ENCODE results near the gene EXOC3L4.

GRCh38 chr14:103132381-103133209, 38.1 kb downstream of the EXOC3L4 start:
- TF ChIP-seq, protein P1, sequence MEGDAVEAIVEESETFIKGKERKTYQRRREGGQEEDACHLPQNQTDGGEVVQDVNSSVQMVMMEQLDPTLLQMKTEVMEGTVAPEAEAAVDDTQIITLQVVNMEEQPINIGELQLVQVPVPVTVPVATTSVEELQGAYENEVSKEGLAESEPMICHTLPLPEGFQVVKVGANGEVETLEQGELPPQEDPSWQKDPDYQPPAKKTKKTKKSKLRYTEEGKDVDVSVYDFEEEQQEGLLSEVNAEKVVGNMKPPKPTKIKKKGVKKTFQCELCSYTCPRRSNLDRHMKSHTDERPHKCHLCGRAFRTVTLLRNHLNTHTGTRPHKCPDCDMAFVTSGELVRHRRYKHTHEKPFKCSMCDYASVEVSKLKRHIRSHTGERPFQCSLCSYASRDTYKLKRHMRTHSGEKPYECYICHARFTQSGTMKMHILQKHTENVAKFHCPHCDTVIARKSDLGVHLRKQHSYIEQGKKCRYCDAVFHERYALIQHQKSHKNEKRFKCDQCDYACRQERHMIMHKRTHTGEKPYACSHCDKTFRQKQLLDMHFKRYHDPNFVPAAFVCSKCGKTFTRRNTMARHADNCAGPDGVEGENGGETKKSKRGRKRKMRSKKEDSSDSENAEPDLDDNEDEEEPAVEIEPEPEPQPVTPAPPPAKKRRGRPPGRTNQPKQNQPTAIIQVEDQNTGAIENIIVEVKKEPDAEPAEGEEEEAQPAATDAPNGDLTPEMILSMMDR (IDR thresholded peaks at IDR 0.05; ENCODE audit: low read depth, low read length), result no peak
- no peak for TF ChIP-seq EZH2phosphoT487 (IDR thresholded peaks at IDR 0.05; ENCODE audit: low read depth)

Data from OCI-LY3 (cell line).